Cardiac fibroblast (primary cell): Measurements from ENCODE around the gene GPBP1.
A peak's percentile ranks its signal among the peaks of the same experiment; 100 is the strongest.

ENCODE experiments used
- DNase-seq, 2 donors: peaks; one replicate each; pipeline versions ENCODE4 v3.0.0 to v3.0.0-alpha.2; 2010; ENCODE audit warnings: low read depth in 2 of 2
- H3K4me3 ChIP-seq, 2 donors: replicated peaks in 1 of 2; 1 replicate in 1 of 2; 2 replicates in 1 of 2; pipeline ENCODE4 v1.5.1; 2011; ENCODE audit warnings: low read depth in 2 of 2, low read length in 2 of 2, mild to moderate bottlenecking in 2 of 2, moderate library complexity in 1 of 2
- TF ChIP-seq, protein P1 (sequence below): IDR thresholded peaks from one replicate; pipeline ENCODE4 v1.5.1; 2011; ENCODE audit warnings: low read depth, mild to moderate bottlenecking, low read length, inconsistent platforms

GPBP1 gene, protein sequence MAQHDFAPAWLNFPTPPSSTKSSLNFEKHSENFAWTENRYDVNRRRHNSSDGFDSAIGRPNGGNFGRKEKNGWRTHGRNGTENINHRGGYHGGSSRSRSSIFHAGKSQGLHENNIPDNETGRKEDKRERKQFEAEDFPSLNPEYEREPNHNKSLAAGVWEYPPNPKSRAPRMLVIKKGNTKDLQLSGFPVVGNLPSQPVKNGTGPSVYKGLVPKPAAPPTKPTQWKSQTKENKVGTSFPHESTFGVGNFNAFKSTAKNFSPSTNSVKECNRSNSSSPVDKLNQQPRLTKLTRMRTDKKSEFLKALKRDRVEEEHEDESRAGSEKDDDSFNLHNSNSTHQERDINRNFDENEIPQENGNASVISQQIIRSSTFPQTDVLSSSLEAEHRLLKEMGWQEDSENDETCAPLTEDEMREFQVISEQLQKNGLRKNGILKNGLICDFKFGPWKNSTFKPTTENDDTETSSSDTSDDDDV

DNA sequence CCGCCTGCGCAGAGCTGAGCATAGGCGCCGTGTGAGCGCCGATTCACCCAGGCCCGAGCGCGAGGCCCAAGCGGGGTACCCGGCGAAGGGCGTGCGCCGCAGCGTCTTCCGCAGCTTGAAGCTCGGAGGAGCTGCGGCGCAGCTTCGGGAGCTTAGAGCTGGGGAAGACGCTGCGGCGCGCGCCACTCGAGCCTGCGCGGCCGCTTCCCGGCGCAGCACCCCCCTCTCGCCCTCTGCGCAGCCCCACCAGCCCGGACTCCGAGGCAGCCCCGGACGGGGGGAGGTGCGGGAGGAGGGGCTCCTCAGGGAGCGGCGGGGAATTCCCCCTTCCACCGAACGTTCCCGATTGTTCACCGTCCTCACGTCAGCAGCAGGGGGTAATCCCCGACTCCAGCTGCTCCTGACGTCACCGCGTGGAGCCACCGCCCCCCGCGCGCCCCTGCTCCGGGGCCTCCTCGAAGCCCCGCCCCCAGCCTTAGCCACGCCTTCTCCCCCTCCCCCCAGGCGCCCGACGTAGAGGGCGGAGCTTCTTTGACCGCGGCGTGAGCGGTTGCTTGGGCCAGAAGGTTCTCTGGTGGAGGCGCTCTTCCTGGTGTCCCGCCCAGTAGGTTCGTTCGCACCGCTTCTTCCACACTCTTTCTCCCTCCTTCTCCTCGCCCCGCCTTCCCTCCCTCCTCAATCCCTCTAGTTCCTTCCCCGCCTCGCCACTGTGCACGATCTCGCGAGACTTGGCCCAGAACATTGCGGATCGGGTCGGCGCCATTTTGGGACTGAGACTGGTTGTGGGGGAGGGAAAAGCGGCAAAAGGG is at the start of gene GPBP1:
Gene GPBP1, plus strand, starts transcription at position 741 of the 809 bp plus-strand sequence. CDS start 40,072 bp downstream, outside the sequence.
- TF ChIP-seq, protein P1, sequence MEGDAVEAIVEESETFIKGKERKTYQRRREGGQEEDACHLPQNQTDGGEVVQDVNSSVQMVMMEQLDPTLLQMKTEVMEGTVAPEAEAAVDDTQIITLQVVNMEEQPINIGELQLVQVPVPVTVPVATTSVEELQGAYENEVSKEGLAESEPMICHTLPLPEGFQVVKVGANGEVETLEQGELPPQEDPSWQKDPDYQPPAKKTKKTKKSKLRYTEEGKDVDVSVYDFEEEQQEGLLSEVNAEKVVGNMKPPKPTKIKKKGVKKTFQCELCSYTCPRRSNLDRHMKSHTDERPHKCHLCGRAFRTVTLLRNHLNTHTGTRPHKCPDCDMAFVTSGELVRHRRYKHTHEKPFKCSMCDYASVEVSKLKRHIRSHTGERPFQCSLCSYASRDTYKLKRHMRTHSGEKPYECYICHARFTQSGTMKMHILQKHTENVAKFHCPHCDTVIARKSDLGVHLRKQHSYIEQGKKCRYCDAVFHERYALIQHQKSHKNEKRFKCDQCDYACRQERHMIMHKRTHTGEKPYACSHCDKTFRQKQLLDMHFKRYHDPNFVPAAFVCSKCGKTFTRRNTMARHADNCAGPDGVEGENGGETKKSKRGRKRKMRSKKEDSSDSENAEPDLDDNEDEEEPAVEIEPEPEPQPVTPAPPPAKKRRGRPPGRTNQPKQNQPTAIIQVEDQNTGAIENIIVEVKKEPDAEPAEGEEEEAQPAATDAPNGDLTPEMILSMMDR, result no peak
- peak within 1 kb of the TSS; percentile 98 for H3K4me3 ChIP-seq
- DNase-seq, result peak; percentile 100

DNA sequence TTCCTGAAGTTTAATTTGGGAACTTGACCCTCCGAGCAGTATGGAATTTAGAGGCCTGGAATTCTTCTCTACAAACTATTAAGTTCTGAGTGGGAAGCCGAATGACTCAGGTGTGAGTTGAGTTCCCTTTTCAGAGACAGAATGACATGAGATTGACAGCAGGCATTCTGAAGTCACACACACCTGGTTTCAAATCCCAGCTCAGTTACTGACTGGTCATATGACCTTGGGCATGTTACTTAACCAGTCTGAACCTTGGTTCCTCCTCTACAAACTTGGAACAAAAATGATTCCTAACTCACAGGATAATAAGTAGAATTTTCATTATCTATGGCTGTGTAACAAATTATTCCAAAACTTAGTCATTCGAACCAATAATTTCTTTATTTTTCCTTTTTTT is 45.5 kb upstream of the GPBP1 start:
- H3K4me3 ChIP-seq, result no peak overlapping the region
- DNase-seq, result no peak
- TF ChIP-seq, protein P1, result no peak

DNA sequence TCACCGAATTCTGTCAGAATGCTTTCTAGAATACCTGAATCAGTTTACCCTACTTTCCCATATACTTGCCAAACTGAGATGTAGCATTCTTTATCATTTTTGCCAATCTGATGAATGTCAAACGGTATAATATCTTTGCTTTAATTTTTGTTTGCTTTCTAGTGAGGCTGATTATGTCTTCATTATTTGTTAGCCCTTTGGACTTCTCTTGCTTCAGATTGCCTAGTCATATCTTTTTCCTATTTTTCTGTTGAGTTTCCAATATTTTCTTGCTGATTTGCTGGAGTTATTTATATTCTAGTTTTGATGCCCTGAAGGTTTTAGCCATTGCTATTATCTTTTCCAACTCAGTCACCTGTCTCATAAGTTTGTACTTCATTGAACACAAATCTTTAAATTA is 40.3 kb upstream of the GPBP1 start:
- no peak overlapping the region for H3K4me3 ChIP-seq
- TF ChIP-seq, protein P1, result no peak

DNA sequence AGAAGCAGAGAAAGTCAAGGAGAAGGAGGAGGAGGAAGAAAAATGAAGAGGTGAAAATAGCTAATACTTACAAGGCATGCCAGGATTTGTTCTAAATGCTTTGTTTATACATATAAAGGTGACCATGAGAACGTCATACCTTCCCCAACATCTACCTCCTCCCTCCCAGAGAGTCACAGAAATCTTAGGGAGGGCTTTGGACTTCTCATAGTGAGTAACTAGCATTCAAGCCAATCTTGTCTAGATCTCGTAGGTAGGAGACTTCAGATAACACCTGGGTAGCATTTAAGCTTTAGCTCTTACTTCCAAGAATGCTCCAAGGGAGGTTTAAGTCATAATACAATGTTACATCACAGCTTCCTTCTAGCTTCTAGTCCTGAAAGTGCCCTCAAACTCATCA is 36.5 kb upstream of the GPBP1 start:
- no peak overlapping the region for H3K4me3 ChIP-seq
- TF ChIP-seq, protein P1, result no peak
- no peak for DNase-seq

More for the DNA sequence above, 40.3 kb upstream of the GPBP1 start:
- no peak for DNase-seq

DNA sequence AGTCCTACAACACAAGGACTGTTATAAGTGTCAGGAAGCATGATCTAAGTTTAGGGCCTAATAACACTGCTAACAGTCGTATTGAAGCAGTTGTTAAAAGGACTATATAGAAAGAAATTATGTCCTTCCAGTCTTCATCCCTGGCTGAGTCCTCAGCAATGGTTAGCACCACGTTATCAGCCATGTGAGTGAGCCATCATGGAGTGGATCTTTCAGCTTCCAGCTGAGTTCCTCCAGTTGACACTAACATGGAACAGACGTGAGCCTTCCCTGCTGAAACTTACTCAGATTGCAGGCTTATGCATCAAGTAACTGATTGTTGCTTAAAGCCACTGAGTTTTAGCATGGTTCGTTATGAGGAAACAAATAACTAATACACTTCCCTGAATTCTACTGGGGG is 21.5 kb upstream of the GPBP1 start:
- no peak overlapping the region for H3K4me3 ChIP-seq
- TF ChIP-seq, protein P1, result no peak
- DNase-seq, result no peak

DNA sequence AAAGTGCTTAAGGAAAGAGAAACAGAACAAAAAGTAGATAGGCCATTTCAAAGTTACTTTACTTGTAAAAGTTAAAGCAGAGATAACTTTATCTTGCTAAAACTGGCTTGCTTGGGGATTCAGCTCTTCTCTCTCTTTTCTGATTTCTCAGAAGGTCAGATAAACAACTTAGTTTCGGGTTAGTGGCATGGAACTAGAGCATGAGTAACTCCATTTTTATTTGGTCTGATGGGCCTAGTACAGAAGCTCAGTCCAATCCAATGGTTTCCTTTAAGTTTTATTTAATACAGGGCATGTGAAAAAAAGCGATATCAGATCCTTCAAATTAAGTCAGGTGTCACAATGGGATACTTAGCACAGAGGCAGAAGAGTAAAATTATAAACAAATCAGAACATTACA is 18.8 kb upstream of the GPBP1 start:
- TF ChIP-seq, protein P1, result no peak
- no peak overlapping the region for H3K4me3 ChIP-seq
- no peak for DNase-seq
